ENCODE results near the gene PFN1.
"Not testable (repeated sequence)": the region's sequence is repeated elsewhere in the genome, so short reads cannot be mapped to it uniquely, and the experiment has no call there.

Gene PFN1

GRCh38 chr17:4926577-4927335 is 21.6 kb downstream of the PFN1 start:
- not testable (repeated sequence) for DNase-seq (ENCODE audit: low read depth in 3 of 3, low spot score in 1 of 3)

- DNase-seq (ENCODE audit: low read depth in 3 of 3, low spot score in 1 of 3): no peak
Observed at GRCh38 chr17:4921320-4921719, 27.0 kb downstream of the PFN1 start.

GRCh38 chr17:4920351-4921048 is 27.8 kb downstream of the PFN1 start:
- no peak for DNase-seq (ENCODE audit: low read depth in 3 of 3, low spot score in 1 of 3)

- DNase-seq (ENCODE audit: low read depth in 3 of 3, low spot score in 1 of 3): no peak
Observed at GRCh38 chr17:4919511-4920047, 28.8 kb downstream of the PFN1 start.

- not testable (repeated sequence) for DNase-seq (ENCODE audit: low read depth in 3 of 3, low spot score in 1 of 3)
Observed at GRCh38 chr17:4914551-4914950, 33.8 kb downstream of the PFN1 start.

GRCh38 chr17:4913994-4914393 is 34.3 kb downstream of the PFN1 start:
- no peak for DNase-seq (ENCODE audit: low read depth in 3 of 3, low spot score in 1 of 3)

GRCh38 chr17:4908711-4909496 is 39.4 kb downstream of the PFN1 start:
- DNase-seq (ENCODE audit: low read depth in 3 of 3, low spot score in 1 of 3): peak; percentile 51 to 57 (median 53)

- DNase-seq (ENCODE audit: low read depth in 3 of 3, low spot score in 1 of 3): no peak
Observed at GRCh38 chr17:4908301-4908700, 40.0 kb downstream of the PFN1 start.

- DNase-seq (ENCODE audit: low read depth in 3 of 3, low spot score in 1 of 3): not testable (repeated sequence)
Observed at GRCh38 chr17:4906642-4907041, 41.7 kb downstream of the PFN1 start.

GRCh38 chr17:4903051-4903818 is 45.1 kb downstream of the PFN1 start, which contains the start of gene CHRNE:
Gene CHRNE, minus strand, starts transcription at chr17:4903098. Its CDS starts 35 bp downstream, at chr17:4903063.
- DNase-seq (ENCODE audit: low read depth in 3 of 3, low spot score in 1 of 3): peak in 2 of 3 donors; percentile 39 to 52

GRCh38 chr17:4902540-4902939 is 45.8 kb downstream of the PFN1 start:
- DNase-seq (ENCODE audit: low read depth in 3 of 3, low spot score in 1 of 3): no peak

- DNase-seq (ENCODE audit: low read depth in 3 of 3, low spot score in 1 of 3): no peak
Observed at GRCh38 chr17:4901648-4902344, 46.5 kb downstream of the PFN1 start.

- DNase-seq (ENCODE audit: low read depth in 3 of 3, low spot score in 1 of 3): peak in 1 of 3 donors; percentile 13
Observed at GRCh38 chr17:4901108-4901647, 47.2 kb downstream of the PFN1 start.

- no peak for DNase-seq (ENCODE audit: low read depth in 3 of 3, low spot score in 1 of 3)
Observed at GRCh38 chr17:4900231-4901107, 47.9 kb downstream of the PFN1 start.

- DNase-seq (ENCODE audit: low read depth in 3 of 3, low spot score in 1 of 3): peak; percentile 74 to 95 (median 83)
Observed at GRCh38 chr17:4899341-4900230, 48.7 kb downstream of the PFN1 start, which contains the start of gene C17orf107. Gene C17orf107, plus strand, starts transcription at chr17:4899536. Its CDS starts 227 bp downstream, at chr17:4899763.

- no peak for DNase-seq (ENCODE audit: low read depth in 3 of 3, low spot score in 1 of 3)
Observed at GRCh38 chr17:4898927-4899326, 49.4 kb downstream of the PFN1 start.

- DNase-seq (ENCODE audit: low read depth in 3 of 3, low spot score in 1 of 3): no peak
Observed at GRCh38 chr17:4898351-4898750, 50.0 kb downstream of the PFN1 start.

- no peak for DNase-seq (ENCODE audit: low read depth in 3 of 3, low spot score in 1 of 3)
Observed at GRCh38 chr17:4897785-4898184, 50.5 kb downstream of the PFN1 start.

All from stimulated activated CD4-positive, alpha-beta T cell treated with anti-CD3 and anti-CD28 coated beads, TNF-alpha, amount 100 ng/mL, for 1 hour (primary cell).